HL-60 (cell line): ENCODE results near the gene PCDHGA3.

Source experiments
- DNase-seq, 2 experiments: peaks; one replicate each; pipeline ENCODE4 v3.0.0-alpha.2; 2010 to 2020; ENCODE audit warnings: low read depth in 1 of 2, low spot score in 1 of 2
- H3K27ac ChIP-seq: fragments of 250-450 bp; sonication (Bioruptor Pico); replicated peaks from 2 replicates; pipeline ENCODE4 v1.5.1; 2020; ENCODE audit warnings: mild to moderate bottlenecking, moderate library complexity
- H3K27me3 ChIP-seq: fragments of 250-450 bp; sonication (Bioruptor Pico); 2 replicates; pipeline ENCODE4 v1.5.1; 2021; ENCODE audit warnings: mild to moderate bottlenecking, moderate library complexity; ENCODE audit not compliant: insufficient read depth, poor library complexity, severe bottlenecking
- H3K4me3 ChIP-seq: replicated peaks from 2 replicates; pipeline ENCODE4 v1.5.1; 2011; ENCODE audit warnings: mild to moderate bottlenecking, control low read depth, low read length; ENCODE audit not compliant: insufficient read depth
- GABPA ChIP-seq: IDR thresholded peaks from 2 replicates; pipeline ENCODE4 v1.6.1; 2012; ENCODE audit warnings: low read depth
- POLR2AphosphoS5 ChIP-seq: IDR thresholded peaks from 2 replicates; pipeline ENCODE4 v1.6.1; 2012; ENCODE audit warnings: low read depth
- SPI1 ChIP-seq: IDR thresholded peaks from 2 replicates; pipeline ENCODE4 v1.6.1; 2012; ENCODE audit warnings: low read depth, mild to moderate bottlenecking, borderline replicate concordance
- TF ChIP-seq, protein P1 (sequence below): IDR thresholded peaks from 2 replicates; pipeline ENCODE4 v1.6.1; 2012; ENCODE audit warnings: low read depth; ENCODE audit not compliant: insufficient replicate concordance
- TF ChIP-seq, protein P2 (sequence below): IDR thresholded peaks from one replicate; pipeline ENCODE4 v1.5.1; 2011; ENCODE audit warnings: low read length, control low read depth, inconsistent platforms; ENCODE audit not compliant: insufficient read depth

Gene PCDHGA3

DNA sequence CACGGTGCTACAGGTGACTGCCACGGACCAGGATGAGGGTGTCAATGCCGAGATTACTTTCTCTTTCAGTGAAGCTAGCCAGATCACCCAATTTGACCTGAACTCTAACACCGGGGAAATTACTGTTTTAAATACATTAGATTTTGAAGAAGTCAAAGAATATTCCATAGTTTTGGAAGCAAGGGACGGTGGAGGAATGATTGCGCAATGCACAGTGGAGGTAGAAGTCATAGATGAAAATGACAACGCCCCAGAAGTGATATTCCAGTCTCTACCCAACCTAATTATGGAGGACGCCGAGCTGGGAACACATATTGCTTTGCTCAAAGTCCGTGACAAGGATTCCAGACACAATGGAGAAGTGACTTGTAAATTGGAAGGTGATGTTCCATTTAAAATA, 45.0 kb downstream of the PCDHGA3 start:
- DNase-seq: no peak
- TF ChIP-seq, protein P1, sequence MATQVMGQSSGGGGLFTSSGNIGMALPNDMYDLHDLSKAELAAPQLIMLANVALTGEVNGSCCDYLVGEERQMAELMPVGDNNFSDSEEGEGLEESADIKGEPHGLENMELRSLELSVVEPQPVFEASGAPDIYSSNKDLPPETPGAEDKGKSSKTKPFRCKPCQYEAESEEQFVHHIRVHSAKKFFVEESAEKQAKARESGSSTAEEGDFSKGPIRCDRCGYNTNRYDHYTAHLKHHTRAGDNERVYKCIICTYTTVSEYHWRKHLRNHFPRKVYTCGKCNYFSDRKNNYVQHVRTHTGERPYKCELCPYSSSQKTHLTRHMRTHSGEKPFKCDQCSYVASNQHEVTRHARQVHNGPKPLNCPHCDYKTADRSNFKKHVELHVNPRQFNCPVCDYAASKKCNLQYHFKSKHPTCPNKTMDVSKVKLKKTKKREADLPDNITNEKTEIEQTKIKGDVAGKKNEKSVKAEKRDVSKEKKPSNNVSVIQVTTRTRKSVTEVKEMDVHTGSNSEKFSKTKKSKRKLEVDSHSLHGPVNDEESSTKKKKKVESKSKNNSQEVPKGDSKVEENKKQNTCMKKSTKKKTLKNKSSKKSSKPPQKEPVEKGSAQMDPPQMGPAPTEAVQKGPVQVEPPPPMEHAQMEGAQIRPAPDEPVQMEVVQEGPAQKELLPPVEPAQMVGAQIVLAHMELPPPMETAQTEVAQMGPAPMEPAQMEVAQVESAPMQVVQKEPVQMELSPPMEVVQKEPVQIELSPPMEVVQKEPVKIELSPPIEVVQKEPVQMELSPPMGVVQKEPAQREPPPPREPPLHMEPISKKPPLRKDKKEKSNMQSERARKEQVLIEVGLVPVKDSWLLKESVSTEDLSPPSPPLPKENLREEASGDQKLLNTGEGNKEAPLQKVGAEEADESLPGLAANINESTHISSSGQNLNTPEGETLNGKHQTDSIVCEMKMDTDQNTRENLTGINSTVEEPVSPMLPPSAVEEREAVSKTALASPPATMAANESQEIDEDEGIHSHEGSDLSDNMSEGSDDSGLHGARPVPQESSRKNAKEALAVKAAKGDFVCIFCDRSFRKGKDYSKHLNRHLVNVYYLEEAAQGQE: no peak
- TF ChIP-seq SPI1: no peak
- TF ChIP-seq POLR2AphosphoS5: no peak
- TF ChIP-seq, protein P2, sequence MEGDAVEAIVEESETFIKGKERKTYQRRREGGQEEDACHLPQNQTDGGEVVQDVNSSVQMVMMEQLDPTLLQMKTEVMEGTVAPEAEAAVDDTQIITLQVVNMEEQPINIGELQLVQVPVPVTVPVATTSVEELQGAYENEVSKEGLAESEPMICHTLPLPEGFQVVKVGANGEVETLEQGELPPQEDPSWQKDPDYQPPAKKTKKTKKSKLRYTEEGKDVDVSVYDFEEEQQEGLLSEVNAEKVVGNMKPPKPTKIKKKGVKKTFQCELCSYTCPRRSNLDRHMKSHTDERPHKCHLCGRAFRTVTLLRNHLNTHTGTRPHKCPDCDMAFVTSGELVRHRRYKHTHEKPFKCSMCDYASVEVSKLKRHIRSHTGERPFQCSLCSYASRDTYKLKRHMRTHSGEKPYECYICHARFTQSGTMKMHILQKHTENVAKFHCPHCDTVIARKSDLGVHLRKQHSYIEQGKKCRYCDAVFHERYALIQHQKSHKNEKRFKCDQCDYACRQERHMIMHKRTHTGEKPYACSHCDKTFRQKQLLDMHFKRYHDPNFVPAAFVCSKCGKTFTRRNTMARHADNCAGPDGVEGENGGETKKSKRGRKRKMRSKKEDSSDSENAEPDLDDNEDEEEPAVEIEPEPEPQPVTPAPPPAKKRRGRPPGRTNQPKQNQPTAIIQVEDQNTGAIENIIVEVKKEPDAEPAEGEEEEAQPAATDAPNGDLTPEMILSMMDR: no peak
- no peak for TF ChIP-seq GABPA
- Histone ChIP-seq H3K27me3 (no peaks in the 10 kb centered on the region), H3K4me3 (no peak overlapping the region), H3K27ac (no peak overlapping the region)

DNA sequence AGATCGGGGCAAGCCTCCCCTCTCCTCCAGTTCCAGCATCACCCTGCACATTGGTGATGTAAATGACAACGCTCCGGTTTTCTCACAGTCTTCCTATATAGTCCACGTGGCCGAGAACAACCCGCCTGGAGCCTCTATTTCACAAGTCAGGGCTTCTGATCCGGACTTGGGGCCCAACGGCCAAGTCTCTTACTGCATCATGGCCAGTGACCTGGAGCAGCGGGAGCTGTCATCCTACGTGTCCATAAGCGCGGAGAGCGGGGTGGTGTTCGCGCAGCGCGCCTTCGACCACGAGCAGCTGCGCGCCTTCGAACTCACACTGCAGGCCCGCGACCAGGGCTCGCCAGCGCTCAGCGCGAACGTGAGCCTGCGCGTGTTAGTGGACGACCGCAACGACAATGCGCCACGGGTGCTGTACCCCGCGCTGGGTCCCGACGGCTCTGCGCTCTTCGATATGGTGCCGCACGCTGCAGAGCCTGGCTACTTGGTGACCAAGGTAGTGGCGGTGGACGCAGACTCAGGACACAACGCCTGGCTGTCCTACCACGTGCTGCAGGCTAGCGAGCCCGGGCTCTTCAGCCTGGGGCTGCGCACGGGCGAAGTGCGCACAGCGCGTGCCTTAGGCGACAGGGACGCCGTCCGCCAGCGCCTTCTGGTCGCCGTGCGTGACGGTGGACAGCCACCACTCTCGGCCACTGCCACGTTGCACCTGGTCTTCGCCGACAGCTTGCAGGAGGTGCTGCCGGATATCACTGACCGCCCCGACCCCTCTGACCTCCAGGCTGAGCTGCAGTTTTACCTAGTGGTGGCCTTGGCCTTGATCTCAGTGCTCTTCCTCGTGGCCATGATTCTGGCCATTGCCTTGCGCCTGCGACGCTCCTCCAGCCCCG, 45.8 kb downstream of the PCDHGA3 start:
- H3K4me3 ChIP-seq: no peak overlapping the region
- no peak for DNase-seq
- no peaks in the 10 kb centered on the region for H3K27me3 ChIP-seq
- no peak overlapping the region for H3K27ac ChIP-seq
- TF ChIP-seq SPI1 (no peak), GABPA (no peak), POLR2AphosphoS5 (no peak)
- TF ChIP-seq, protein P1: no peak
- TF ChIP-seq, protein P2: no peak

DNA sequence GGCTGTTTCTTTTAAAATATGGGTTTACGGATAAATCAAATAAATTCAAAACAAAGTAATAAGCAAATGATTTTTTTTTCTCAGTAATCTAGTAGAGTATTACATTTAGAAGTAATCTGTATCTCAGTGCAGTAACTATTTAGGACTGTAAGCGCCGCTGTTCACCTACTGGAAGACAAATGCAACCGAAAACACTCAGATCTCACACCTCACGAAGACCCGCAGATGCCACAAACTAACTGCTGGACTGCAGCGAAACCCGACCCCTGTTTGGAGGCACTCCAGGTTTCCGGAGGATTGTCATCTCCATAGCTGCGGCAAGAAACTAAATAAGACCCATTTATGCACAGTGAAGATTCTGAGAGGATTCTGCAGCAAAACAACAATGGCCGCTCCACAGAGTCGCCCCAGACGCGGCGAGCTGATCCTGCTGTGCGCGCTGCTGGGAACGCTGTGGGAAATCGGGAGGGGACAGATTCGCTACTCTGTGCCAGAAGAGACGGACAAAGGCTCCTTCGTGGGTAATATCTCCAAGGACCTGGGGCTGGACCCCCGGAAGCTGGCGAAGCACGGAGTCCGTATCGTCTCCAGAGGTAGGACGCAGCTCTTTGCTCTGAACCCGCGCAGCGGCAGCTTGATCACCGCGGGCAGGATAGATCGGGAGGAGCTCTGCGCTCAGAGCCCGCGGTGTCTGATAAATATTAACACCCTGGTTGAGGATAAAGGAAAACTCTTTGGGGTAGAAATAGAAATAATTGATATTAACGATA, 49.0 kb downstream of the PCDHGA3 start, which contains the start of gene PCDHGA8:
TSS of gene PCDHGA8 (plus strand) at position 205 of the 770 bp plus-strand sequence. CDS start at position 386, 181 bp downstream.
- no peak for DNase-seq
- Histone ChIP-seq H3K27me3 (no peaks in the 10 kb centered on the region), H3K4me3 (no peak within 1 kb of the TSS), H3K27ac (no peak within 1 kb of the TSS)
- TF ChIP-seq, protein P2: no peak
- TF ChIP-seq SPI1 (no peak), POLR2AphosphoS5 (no peak), GABPA (no peak)
- TF ChIP-seq, protein P1: no peak
